Nephron (organoid): ENCODE measurements around the gene FNDC4.

Experiments
- H3K27ac Mint-ChIP-seq, 3 experiments: 2 replicates each; pipeline ENCODE4 v1.8.0; 2020; ENCODE audit warnings: mixed read lengths in 3 of 3, mild to moderate bottlenecking in 2 of 3, moderate library complexity in 1 of 3
- H3K27me3 Mint-ChIP-seq: 2 replicates; pipeline ENCODE4 v1.8.0; 2021; ENCODE audit warnings: low read depth, mild to moderate bottlenecking, moderate library complexity, mixed read lengths
- H3K36me3 Mint-ChIP-seq: 2 replicates; pipeline ENCODE4 v1.8.0; 2020; ENCODE audit warnings: low read depth, mixed read lengths
- H3K4me1 Mint-ChIP-seq: 2 replicates; pipeline ENCODE4 v1.8.0; 2020; ENCODE audit warnings: mixed read lengths
- H3K4me3 Mint-ChIP-seq, 3 experiments: 2 replicates each; pipeline ENCODE4 v1.8.0; 2020; ENCODE audit warnings: mild to moderate bottlenecking in 3 of 3, mixed read lengths in 3 of 3, moderate library complexity in 2 of 3
- H3K9me3 Mint-ChIP-seq: 2 replicates; pipeline ENCODE4 v1.8.0; 2020; ENCODE audit warnings: mixed read lengths
- CTCF ChIP-seq, 3 experiments: fragments of 200-600 bp; sonication (generic); IDR thresholded peaks; one replicate each; pipeline ENCODE4 v1.5.0; 2021; ENCODE audit warnings: antibody characterized with exemption in 3 of 3; ENCODE audit not compliant: unreplicated experiment in 3 of 3

Gene FNDC4

GRCh38 chr2:27451095-27451494, 43.9 kb downstream of the FNDC4 start:
- H3K36me3 Mint-ChIP-seq: peaks cover 71% of the 10 kb centered on the region
- no peaks in the 10 kb centered on the region for H3K4me1 Mint-ChIP-seq
- no peak overlapping the region for H3K27ac Mint-ChIP-seq
- H3K4me3 Mint-ChIP-seq: no peak overlapping the region
- no peaks in the 10 kb centered on the region for H3K27me3 Mint-ChIP-seq
- no peaks in the 10 kb centered on the region for H3K9me3 Mint-ChIP-seq
- no peak for TF ChIP-seq CTCF (IDR thresholded peaks at IDR 0.05; ENCODE audit: unreplicated experiment in 3 of 3)

GRCh38 chr2:27448381-27448780, 46.6 kb downstream of the FNDC4 start:
- peaks cover 63% of the 10 kb centered on the region for H3K36me3 Mint-ChIP-seq

GRCh38 chr2:27446057-27446456, 48.9 kb downstream of the FNDC4 start:
- Mint-ChIP-seq H3K4me3 (no peak overlapping the region), H3K36me3 (peaks cover 63% of the 10 kb centered on the region), H3K27ac (no peak overlapping the region), H3K9me3 (no peaks in the 10 kb centered on the region), H3K4me1 (no peaks in the 10 kb centered on the region), H3K27me3 (no peaks in the 10 kb centered on the region)
- no peak for TF ChIP-seq CTCF (IDR thresholded peaks at IDR 0.05; ENCODE audit: unreplicated experiment in 3 of 3)

More at GRCh38 chr2:27448381-27448780, 46.6 kb downstream of the FNDC4 start:
- H3K4me1 Mint-ChIP-seq: no peaks in the 10 kb centered on the region
- H3K27ac Mint-ChIP-seq: no peak overlapping the region
- H3K27me3 Mint-ChIP-seq: no peaks in the 10 kb centered on the region
- H3K9me3 Mint-ChIP-seq: no peaks in the 10 kb centered on the region
- H3K4me3 Mint-ChIP-seq: no peak overlapping the region
- no peak for TF ChIP-seq CTCF (IDR thresholded peaks at IDR 0.05; ENCODE audit: unreplicated experiment in 3 of 3)

GRCh38 chr2:27445615-27446014, 49.4 kb downstream of the FNDC4 start:
- Mint-ChIP-seq H3K4me3 (no peak overlapping the region), H3K9me3 (no peaks in the 10 kb centered on the region), H3K27me3 (no peaks in the 10 kb centered on the region), H3K36me3 (peaks cover 66% of the 10 kb centered on the region), H3K4me1 (no peaks in the 10 kb centered on the region), H3K27ac (no peak overlapping the region)
- TF ChIP-seq CTCF (IDR thresholded peaks at IDR 0.05; ENCODE audit: unreplicated experiment in 3 of 3): no peak

- Mint-ChIP-seq H3K27ac (no peak overlapping the region), H3K9me3 (no peaks in the 10 kb centered on the region), H3K36me3 (peaks cover 69% of the 10 kb centered on the region), H3K4me3 (no peak overlapping the region), H3K27me3 (no peaks in the 10 kb centered on the region), H3K4me1 (no peaks in the 10 kb centered on the region)
- TF ChIP-seq CTCF (IDR thresholded peaks at IDR 0.05; ENCODE audit: unreplicated experiment in 3 of 3): no peak
These were observed 49.8 kb downstream of the FNDC4 start for GRCh38 chr2:27445155-27445554.

GRCh38 chr2:27442920-27443282, 52.1 kb downstream of the FNDC4 start:
- Mint-ChIP-seq H3K36me3 (peaks cover 66% of the 10 kb centered on the region), H3K4me3 (peak overlapping the region in 2 of 3 experiments; percentile 32 to 59), H3K9me3 (no peaks in the 10 kb centered on the region), H3K27ac (peak overlapping the region in 2 of 3 experiments; percentile 2 to 10), H3K4me1 (no peaks in the 10 kb centered on the region), H3K27me3 (no peaks in the 10 kb centered on the region)
- TF ChIP-seq CTCF (IDR thresholded peaks at IDR 0.05; ENCODE audit: unreplicated experiment in 3 of 3): no peak
